Esophagus muscularis mucosa (tissue), 4 donors: ENCODE data around the gene JMJD1C. TPM values are rescaled to one million over a fixed set of nuclear protein-coding genes. Genes with fewer than 3 reads are reported as not detected.

Experiments
- DNase-seq: peaks from one replicate; pipeline ENCODE4 v3.0.0-alpha.2; 2017; ENCODE audit errors: extremely low spot score
- H3K27ac ChIP-seq, 4 donors: fragments of 200-600 bp; sonication (generic); replicated peaks in 1 of 4; 1 replicate in 3 of 4; 2 replicates in 1 of 4; pipeline ENCODE4 v1.5.1; 2016 to 2019; ENCODE audit warnings: mild to moderate bottlenecking in 1 of 4
- H3K27me3 ChIP-seq, 4 donors: fragments of 200-600 bp; sonication (generic); one replicate each; pipeline versions ENCODE4 v1.5.1 to v1.6.0; 2016 to 2019
- H3K36me3 ChIP-seq, 4 donors: fragments of 200-600 bp; sonication (generic); one replicate each; pipeline ENCODE4 v1.5.1; 2016 to 2019
- H3K4me1 ChIP-seq, 4 donors: fragments of 200-600 bp; sonication (generic); one replicate each; pipeline ENCODE4 v1.5.1; 2016 to 2019
- H3K4me3 ChIP-seq, 4 donors: fragments of 200-600 bp; sonication (generic); 1 replicate in 2 of 4; 2 replicates in 2 of 4; pipeline ENCODE4 v1.5.1; 2016 to 2019; ENCODE audit warnings: mild to moderate bottlenecking in 4 of 4, moderate library complexity in 1 of 4
- H3K9me3 ChIP-seq, 4 donors: fragments of 200-600 bp; sonication (generic); 1 replicate in 3 of 4; 2 replicates in 1 of 4; pipeline ENCODE4 v1.5.1; 2016 to 2019
- EP300 ChIP-seq: sonication (generic); formaldehyde crosslinking; IDR thresholded peaks from one replicate; pipeline ENCODE4 v1.6.1; 2017; ENCODE audit warnings: antibody characterized with exemption
- POLR2A ChIP-seq: fragments of 450-650 bp; IDR thresholded peaks from one replicate; pipeline ENCODE4 v1.6.1; 2017; ENCODE audit warnings: antibody characterized with exemption, moderate library complexity, mild to moderate bottlenecking, low read depth
- POLR2AphosphoS5 ChIP-seq, 2 donors: sonication (generic); formaldehyde crosslinking; IDR thresholded peaks; one replicate each; pipeline ENCODE4 v1.6.1; 2017; ENCODE audit warnings: antibody characterized with exemption in 2 of 2
- WGBS: methylation state at CpG from one replicate; pipeline ENCODE4 v1.1.5; 2018; 5-methylcytosine and 5-hydroxymethylcytosine counted together
- intact Hi-C: fragments of 100-400 bp; cut with DNase I; formaldehyde crosslinking; loops from one replicate; pipeline ENCODE4 v1.15.1; 2023
- total RNA-seq, 4 donors: library from RNA; depleted of rRNA; stranded (reverse); fragments of >200 nt; gene quantifications; one replicate each; pipeline versions ENCODE4 v1.1.0 to v1.2.1, GENCODE V29; 2016
- TF ChIP-seq, protein P1 (sequence below), 3 experiments: fragments of 200-600 bp in 2 of 3; fragments of 450-650 bp in 1 of 3; sonication (generic) in 2 of 3; IDR thresholded peaks; one replicate each; pipeline ENCODE4 v1.5.1; 2017 to 2019; ENCODE audit warnings: antibody characterized with exemption in 3 of 3, mild to moderate bottlenecking in 2 of 3, moderate library complexity in 1 of 3

JMJD1C gene
- total RNA-seq, 4 donors from 2014 or later: 60.3 to 89.7 (median 79.8) TPM

DNA sequence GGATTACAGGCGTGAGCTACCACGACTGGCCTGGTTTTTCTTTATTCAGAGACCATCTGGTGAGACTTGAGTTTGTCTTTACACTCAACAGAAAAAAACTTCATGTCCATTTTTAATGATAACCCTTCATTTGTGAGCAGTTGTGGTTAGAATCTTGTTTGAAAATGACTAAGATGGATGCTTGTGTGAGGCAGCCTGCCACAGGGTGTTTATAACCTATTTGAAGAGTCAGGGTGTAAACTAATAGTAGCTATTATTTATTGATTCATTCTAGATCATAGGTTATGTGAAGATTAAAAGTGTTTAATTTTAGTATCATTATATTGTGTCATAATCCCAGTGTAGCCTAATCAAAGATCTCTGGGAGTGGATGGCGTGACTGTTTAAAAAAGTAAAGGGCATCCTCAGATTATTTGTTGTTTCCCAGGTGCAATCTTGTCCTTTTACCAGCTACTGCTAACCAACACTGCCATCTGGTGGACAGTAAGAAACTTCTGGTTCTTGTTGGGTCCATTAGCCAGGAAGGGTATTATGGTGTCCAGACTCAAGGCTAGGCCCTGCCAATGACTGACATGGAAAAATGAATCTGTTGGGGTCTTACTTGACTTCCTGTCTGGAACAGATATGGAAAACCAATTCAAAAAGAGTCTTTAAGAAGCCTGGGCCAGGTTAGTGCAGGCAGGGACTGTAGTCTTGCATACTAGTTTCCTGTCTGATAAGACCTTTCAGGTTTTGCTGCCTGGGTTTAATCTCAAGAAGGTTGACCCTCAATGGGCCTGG is 307.7 kb downstream of the JMJD1C start:
- peak; percentile 3 for DNase-seq
- no peak overlapping the region for H3K27ac ChIP-seq
- no peak overlapping the region for H3K4me3 ChIP-seq
- peaks cover 3 to 27% (median 10%) of the 10 kb centered on the region in 4 donors for H3K36me3 ChIP-seq
- no peak for TF ChIP-seq EP300
- TF ChIP-seq POLR2AphosphoS5 (IDR thresholded peaks at IDR 0.05): peak in 1 of 2 donors; percentile 21
- TF ChIP-seq, protein P1, sequence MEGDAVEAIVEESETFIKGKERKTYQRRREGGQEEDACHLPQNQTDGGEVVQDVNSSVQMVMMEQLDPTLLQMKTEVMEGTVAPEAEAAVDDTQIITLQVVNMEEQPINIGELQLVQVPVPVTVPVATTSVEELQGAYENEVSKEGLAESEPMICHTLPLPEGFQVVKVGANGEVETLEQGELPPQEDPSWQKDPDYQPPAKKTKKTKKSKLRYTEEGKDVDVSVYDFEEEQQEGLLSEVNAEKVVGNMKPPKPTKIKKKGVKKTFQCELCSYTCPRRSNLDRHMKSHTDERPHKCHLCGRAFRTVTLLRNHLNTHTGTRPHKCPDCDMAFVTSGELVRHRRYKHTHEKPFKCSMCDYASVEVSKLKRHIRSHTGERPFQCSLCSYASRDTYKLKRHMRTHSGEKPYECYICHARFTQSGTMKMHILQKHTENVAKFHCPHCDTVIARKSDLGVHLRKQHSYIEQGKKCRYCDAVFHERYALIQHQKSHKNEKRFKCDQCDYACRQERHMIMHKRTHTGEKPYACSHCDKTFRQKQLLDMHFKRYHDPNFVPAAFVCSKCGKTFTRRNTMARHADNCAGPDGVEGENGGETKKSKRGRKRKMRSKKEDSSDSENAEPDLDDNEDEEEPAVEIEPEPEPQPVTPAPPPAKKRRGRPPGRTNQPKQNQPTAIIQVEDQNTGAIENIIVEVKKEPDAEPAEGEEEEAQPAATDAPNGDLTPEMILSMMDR (IDR thresholded peaks at IDR 0.05): peak; percentile 72 to 80 (median 74)
- intact Hi-C loops: loop anchor here (2.0 to 10.0 kb wide), 3 partner anchors 73 to 721 kb away; no protein-coding TSS in a partner anchor
- H3K4me1 ChIP-seq: peaks cover 0 to 33% (median 25%) of the 10 kb centered on the region in 4 donors
- no peaks in the 10 kb centered on the region for H3K27me3 ChIP-seq
- no peaks in the 10 kb centered on the region for H3K9me3 ChIP-seq
- 65% methylated on average over 3 of the region's 3 CpGs for WGBS

DNA sequence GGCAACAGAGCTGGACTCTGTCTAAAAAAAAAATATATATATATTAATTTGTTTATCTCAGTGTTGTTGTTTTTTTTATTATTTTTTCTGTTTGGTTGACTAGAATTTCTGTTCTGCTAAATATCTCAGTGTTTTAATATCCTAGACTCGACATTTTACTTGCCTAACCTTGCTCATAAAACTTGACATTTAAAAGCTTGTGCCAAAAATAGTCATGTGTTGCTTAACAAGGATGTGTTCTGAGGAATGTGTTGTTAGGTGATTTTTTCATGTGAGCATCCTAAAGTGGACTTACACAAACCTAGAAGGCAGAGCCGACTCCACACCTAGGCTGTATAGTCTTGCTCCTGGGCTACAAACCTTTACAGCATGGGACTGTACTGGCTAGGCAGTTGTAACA is 309.5 kb downstream of the JMJD1C start:
- Histone ChIP-seq H3K36me3 (peaks cover 5 to 38% (median 17%) of the 10 kb centered on the region in 4 donors), H3K9me3 (no peaks in the 10 kb centered on the region), H3K4me3 (no peak overlapping the region), H3K27ac (no peak overlapping the region), H3K27me3 (no peaks in the 10 kb centered on the region), H3K4me1 (peaks cover 0 to 27% (median 23%) of the 10 kb centered on the region in 4 donors)
- TF ChIP-seq POLR2AphosphoS5 (IDR thresholded peaks at IDR 0.05): no peak
- no peak for TF ChIP-seq POLR2A
- TF ChIP-seq, protein P1 (IDR thresholded peaks at IDR 0.05): no peak
- TF ChIP-seq EP300: no peak
- WGBS: 69% methylated on average over 2 of the region's 2 CpGs
- intact Hi-C loops: loop anchor here (2.0 to 10.0 kb wide), 3 partner anchors 71 to 719 kb away; no protein-coding TSS in a partner anchor
- no peak for DNase-seq

DNA sequence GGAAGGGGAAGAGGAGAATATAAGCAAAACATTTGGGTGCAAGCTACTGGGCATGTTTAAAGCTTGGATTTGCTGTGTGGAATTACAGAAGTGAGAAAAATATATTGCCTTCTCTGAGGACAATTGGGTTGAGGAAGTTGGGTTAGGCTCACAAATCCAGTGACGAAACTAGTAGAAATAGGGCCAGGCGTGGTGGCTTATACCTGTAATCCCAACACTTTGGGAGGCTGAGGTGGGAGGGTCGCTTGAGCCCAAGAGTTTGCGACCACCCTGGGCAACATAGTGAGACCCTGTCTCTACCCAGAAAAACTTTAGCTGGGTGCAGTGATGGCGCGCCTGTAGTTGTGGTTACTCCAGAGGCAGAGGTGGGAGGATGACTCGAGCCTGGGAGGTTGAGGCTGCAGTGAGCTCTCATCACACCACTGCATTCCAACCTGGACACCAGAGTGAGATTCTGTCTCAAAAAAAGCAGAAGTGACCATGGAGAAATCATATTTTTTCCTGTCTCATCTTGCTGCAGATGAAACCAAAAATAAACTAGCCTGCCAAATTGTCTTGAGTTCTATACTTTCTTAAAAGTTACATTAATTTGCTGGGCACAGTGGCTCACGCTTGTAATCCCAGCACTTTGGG is 310.3 kb downstream of the JMJD1C start:
- Histone ChIP-seq H3K36me3 (peaks cover 5 to 44% (median 20%) of the 10 kb centered on the region in 4 donors), H3K27ac (no peak overlapping the region)

DNA sequence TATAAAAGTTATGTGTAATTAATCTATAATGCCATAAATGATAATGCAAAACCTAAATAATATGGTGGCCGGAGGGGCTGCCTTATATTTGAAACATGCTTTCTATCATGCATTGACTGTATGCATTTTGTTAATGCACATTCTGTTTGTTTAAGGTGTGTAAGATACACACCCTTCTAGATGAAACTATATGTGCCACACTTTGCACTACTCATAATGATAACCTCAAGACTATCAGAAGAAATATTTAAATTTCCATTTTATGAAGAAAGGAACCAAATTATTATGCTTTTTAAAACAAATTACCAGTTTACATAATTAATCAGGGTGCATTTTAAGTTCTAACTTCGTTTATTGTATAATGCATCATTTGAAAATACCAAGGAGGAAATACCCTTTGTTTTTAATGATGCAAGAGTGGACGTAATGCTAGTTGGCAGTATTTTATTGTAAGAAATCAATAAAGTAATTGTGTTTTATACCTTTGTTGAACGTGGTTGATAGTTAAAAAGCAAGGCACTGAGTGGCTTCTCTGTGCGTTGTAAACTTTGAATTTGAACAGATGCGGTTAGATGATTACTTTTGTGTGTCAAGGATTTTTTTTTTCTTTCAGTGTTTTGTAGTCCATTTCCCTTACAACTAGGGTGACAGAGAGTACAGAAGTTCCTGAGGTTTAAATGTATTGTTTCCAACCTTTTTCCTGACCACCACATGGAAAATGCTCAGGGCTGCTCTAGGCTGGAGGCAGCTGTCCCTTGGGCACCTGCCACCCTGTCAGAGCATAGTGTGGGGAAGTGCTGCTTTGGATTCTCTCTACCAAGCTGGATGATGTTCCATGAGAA is 311.0 kb downstream of the JMJD1C start:
- Histone ChIP-seq H3K27me3 (no peaks in the 10 kb centered on the region), H3K4me1 (peaks cover 0 to 27% (median 23%) of the 10 kb centered on the region in 4 donors), H3K27ac (peak overlapping the region in 1 of 4 donors; percentile 8), H3K4me3 (no peak overlapping the region), H3K9me3 (no peaks in the 10 kb centered on the region), H3K36me3 (peaks cover 5 to 44% (median 22%) of the 10 kb centered on the region in 4 donors)
- DNase-seq: no peak
- TF ChIP-seq EP300 (no peak), POLR2A (no peak), POLR2AphosphoS5 (IDR thresholded peaks at IDR 0.05) (no peak)
- TF ChIP-seq, protein P1 (IDR thresholded peaks at IDR 0.05): no peak
- 81% methylated on average over 6 of the region's 6 CpGs for WGBS
- intact Hi-C loops: loop anchor here (5.0 to 10.0 kb wide), 2 partner anchors 70 to 717 kb away; no protein-coding TSS in a partner anchor

More for the DNA sequence above, 310.3 kb downstream of the JMJD1C start:
- no peaks in the 10 kb centered on the region for H3K27me3 ChIP-seq
- no peak overlapping the region for H3K4me3 ChIP-seq
- DNase-seq: peak; percentile 66
- no peak for TF ChIP-seq POLR2A
- TF ChIP-seq EP300: no peak
- TF ChIP-seq, protein P1 (IDR thresholded peaks at IDR 0.05): no peak
- TF ChIP-seq POLR2AphosphoS5 (IDR thresholded peaks at IDR 0.05): no peak
- peaks cover 0 to 27% (median 23%) of the 10 kb centered on the region in 4 donors for H3K4me1 ChIP-seq
- WGBS: 85% methylated on average over 8 of the region's 8 CpGs
- H3K9me3 ChIP-seq: no peaks in the 10 kb centered on the region
- intact Hi-C loops: loop anchor here (2.0 to 10.0 kb wide), 3 partner anchors 71 to 718 kb away; no protein-coding TSS in a partner anchor
